Brain microvascular endothelial cell (primary cell): ENCODE measurements around the gene SMAD4.

ENCODE experiments used
- DNase-seq: peaks from one replicate; pipeline ENCODE4 v3.0.0-alpha.2; 2020
- H3K27ac ChIP-seq: fragments of 250-450 bp; sonication (Bioruptor Pico); 2 replicates; pipeline ENCODE4 v1.5.1; 2020; ENCODE audit warnings: mild to moderate bottlenecking, moderate library complexity
- H3K27me3 ChIP-seq: fragments of 250-450 bp; sonication (Bioruptor Pico); replicated peaks from 2 replicates; pipeline ENCODE4 v1.5.1; 2020; ENCODE audit warnings: mild to moderate bottlenecking
- H3K36me3 ChIP-seq: fragments of 250-450 bp; sonication (Bioruptor Pico); replicated peaks from 2 replicates; pipeline ENCODE4 v1.5.1; 2020; ENCODE audit warnings: mild to moderate bottlenecking
- H3K4me3 ChIP-seq: 2 replicates; pipeline ENCODE4 v1.5.1; 2011; ENCODE audit warnings: low read depth, mild to moderate bottlenecking, control low read depth, low read length, moderate library complexity
- in situ Hi-C: cut with HindIII; loops from 2 replicates; pipeline ENCODE4 v1.10.0; 2017; ENCODE audit warnings: low sequenced_read_pairs, low pct_ligation_motif_present
- TF ChIP-seq, protein P1 (sequence below): IDR thresholded peaks from 2 replicates; pipeline ENCODE4 v1.5.1; 2011; ENCODE audit warnings: low read depth, mild to moderate bottlenecking, moderate library complexity, low read length, control low read depth, inconsistent platforms; ENCODE audit errors: missing control alignments

Gene SMAD4

DNA sequence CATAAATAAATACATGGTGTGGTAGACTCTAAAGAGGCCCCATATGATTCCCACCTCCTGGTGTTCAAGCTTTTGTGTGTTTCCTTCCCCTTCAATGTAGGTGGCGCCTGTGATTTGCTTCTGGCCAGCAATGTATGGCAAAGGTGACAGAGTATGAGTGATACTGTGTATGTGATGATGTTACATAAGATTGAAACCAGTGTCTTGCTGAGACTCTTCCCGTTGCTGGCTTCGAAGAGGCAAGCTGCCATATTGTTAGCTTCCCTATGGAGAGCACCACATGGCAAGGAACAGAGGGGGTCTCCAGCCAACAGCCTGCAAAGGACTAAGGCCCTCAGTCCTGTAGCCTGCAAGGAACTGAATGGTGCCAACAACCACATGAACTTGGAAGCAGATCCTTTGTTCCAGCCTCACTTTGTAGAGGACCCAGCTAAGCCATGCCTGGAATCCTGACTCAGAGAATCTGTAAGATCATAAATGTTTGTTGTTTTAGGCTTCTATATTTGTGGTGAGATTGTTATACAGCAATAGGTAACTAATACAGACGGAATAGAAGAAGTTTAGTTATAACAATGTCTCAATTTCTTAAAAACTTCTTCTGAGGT is 1.7 kb upstream of the SMAD4 start:
- in situ Hi-C loops, result no loop called here
- TF ChIP-seq, protein P1, sequence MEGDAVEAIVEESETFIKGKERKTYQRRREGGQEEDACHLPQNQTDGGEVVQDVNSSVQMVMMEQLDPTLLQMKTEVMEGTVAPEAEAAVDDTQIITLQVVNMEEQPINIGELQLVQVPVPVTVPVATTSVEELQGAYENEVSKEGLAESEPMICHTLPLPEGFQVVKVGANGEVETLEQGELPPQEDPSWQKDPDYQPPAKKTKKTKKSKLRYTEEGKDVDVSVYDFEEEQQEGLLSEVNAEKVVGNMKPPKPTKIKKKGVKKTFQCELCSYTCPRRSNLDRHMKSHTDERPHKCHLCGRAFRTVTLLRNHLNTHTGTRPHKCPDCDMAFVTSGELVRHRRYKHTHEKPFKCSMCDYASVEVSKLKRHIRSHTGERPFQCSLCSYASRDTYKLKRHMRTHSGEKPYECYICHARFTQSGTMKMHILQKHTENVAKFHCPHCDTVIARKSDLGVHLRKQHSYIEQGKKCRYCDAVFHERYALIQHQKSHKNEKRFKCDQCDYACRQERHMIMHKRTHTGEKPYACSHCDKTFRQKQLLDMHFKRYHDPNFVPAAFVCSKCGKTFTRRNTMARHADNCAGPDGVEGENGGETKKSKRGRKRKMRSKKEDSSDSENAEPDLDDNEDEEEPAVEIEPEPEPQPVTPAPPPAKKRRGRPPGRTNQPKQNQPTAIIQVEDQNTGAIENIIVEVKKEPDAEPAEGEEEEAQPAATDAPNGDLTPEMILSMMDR, result peak; percentile 23
- H3K27me3 ChIP-seq, result no peaks in the 10 kb centered on the region
- no peaks in the 10 kb centered on the region for H3K36me3 ChIP-seq
- DNase-seq, result no peak
- H3K4me3 ChIP-seq, result no peak overlapping the region
- H3K27ac ChIP-seq, result no peak overlapping the region

DNA sequence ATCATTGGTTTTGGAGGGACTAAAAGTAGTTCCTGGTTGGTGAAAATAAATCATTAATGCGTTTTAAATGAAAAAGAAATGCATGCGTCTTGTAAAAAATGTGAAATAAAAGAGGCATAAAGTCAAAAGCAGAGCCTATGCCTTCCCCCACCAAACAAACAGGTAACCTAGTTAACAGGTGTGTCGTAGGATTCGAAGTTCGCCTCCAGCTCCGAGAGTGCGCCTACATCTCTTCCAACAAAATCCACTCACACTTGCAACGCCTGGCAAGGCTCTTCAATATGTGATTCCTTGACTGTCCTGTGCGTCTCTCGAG is 677 bp upstream of the SMAD4 start:
- H3K27me3 ChIP-seq, result no peaks in the 10 kb centered on the region
- H3K27ac ChIP-seq, result peak overlapping the region; percentile 94
- H3K36me3 ChIP-seq, result no peaks in the 10 kb centered on the region
- H3K4me3 ChIP-seq, result peak overlapping the region; percentile 70
- TF ChIP-seq, protein P1, result no peak
- DNase-seq, result no peak
- in situ Hi-C loops, result no loop called here

DNA sequence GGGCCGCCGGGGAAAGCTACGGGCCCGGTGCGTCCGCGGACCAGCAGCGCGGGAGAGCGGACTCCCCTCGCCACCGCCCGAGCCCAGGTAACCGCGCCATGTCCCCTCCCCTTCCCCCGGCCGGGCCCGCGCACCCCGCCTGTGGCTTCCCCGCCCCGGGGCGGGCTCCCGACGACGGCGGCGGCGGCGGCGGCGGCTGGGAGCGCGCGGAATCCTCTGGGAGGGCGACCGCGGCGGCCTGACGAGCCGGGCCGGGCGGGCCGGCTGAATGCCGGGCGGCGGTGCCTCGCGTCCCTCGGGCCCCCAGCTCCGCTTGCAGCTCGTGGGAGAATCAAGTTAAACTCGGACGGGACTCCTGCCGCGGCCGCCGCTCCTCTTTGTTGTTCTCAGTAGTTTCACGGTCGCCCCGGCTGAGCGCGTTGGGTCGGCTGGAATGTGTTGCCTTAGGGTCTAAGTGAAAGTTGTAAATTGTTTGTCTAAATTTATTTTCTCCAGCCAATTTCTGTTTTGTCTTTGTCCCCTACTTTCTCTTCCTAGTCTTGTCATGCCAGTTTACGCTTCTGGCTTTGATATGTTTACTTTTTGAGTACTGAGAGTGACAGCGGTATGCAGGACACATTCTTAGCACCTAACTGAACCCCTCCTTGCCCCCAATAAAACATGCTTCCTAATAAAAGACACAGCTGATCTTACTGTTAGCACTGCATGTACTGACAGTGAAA is 685 bp downstream of the SMAD4 start:
- H3K27ac ChIP-seq, result peak overlapping the region; percentile 94
- peak overlapping the region; percentile 70 for H3K4me3 ChIP-seq
- no peaks in the 10 kb centered on the region for H3K36me3 ChIP-seq
- DNase-seq, result peak; percentile 18
- no peaks in the 10 kb centered on the region for H3K27me3 ChIP-seq
- in situ Hi-C loops, result no loop called here
- TF ChIP-seq, protein P1, result no peak

DNA sequence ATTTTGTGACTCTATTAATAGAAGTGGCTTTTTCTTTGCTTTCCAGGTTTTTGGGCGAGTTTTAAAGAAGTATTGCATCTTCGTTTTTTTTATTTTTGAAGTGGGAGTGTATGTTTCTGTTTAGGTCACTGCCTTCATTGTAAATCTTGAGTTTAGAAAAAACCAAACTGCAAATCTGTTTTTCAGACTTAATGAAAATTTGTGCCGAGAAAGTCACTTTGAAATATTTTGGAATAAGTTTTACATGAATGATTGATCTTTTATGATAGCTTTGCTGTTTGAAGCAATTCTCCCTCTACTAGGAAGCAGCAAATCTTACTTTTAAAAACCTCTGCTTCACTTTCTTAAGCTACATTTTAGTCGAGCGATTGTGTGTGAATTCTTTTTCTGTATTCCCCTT is 2.2 kb downstream of the SMAD4 start:
- DNase-seq, result no peak

DNA sequence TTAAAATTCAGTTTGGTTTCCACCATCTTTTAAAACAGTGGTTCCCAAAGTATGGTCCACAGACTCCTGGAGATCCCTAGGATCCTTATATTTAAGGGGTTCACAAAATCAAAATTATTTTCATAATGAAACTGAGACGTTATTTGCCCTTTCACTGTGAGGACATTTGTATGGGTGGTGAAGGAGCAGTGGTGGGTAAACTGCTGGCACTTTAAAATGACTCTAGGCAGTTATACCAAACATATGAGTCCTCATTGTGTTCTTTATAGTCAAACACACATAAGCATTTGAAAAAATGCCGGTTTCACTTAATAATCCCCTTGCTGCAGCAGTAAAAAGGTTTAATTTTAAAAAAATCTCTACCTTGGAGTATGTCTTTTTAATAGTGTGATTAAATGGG is 7.2 kb downstream of the SMAD4 start:
- TF ChIP-seq, protein P1, result no peak
- no peak overlapping the region for H3K4me3 ChIP-seq
- no peaks in the 10 kb centered on the region for H3K27me3 ChIP-seq
- in situ Hi-C loops, result no loop called here
- DNase-seq, result no peak
- no peak overlapping the region for H3K27ac ChIP-seq
- no peaks in the 10 kb centered on the region for H3K36me3 ChIP-seq

More for the DNA sequence above, 2.2 kb downstream of the SMAD4 start:
- TF ChIP-seq, protein P1, result no peak
- Histone ChIP-seq H3K27me3 (no peaks in the 10 kb centered on the region), H3K36me3 (no peaks in the 10 kb centered on the region), H3K27ac (no peak overlapping the region), H3K4me3 (no peak overlapping the region)
- in situ Hi-C loops, result no loop called here

DNA sequence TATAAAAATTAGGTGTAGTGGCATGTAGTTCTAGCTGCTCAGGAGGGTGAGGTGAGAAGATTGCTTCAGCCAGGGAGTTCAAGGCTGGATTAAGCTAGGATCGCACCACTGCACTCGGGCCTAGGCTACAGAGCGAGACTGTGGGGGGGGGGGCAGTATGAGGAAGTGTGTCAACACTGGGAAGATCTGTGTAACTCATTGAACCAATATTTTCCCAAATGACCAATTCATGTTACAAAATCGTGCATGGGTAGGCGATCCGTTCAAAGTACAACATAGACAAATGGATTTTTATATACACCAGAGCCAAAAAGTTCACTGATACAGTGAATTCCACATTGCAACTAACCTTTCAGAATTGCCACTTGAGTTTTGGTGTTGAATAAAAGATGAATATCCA is 8.1 kb downstream of the SMAD4 start:
- Histone ChIP-seq H3K27me3 (no peaks in the 10 kb centered on the region), H3K36me3 (no peaks in the 10 kb centered on the region), H3K4me3 (no peak overlapping the region), H3K27ac (no peak overlapping the region)
- TF ChIP-seq, protein P1, result no peak
- in situ Hi-C loops, result no loop called here
- DNase-seq, result no peak
